NCI-H2107 (cell line): ENCODE data around the gene MEF2D.

Experiments used
- DNase-seq: peaks from one replicate; lab custom pipeline; 2025; lab: John Stamatoyannopoulos, UW

Gene MEF2D

DNA sequence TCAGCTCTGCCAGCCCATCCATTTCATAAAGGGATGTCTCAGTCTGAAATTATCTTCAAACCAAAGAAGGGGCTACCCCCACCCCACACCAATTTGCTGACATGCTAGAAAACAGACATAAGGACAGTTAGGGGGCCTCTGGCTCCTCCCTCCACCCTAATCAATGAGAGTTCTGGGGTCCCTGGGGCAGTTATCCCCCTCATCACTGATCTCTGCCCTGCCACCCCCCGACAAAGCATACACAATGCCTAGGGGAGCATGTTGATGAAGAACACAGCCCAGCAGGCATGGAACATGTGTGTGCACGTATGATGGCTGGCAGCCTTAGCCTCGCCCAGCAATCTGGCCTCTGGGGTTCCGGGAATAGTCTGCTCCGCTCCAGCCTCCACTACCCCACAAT lies 72.6 kb downstream of the MEF2D start:
- DNase-seq, result no peak

DNA sequence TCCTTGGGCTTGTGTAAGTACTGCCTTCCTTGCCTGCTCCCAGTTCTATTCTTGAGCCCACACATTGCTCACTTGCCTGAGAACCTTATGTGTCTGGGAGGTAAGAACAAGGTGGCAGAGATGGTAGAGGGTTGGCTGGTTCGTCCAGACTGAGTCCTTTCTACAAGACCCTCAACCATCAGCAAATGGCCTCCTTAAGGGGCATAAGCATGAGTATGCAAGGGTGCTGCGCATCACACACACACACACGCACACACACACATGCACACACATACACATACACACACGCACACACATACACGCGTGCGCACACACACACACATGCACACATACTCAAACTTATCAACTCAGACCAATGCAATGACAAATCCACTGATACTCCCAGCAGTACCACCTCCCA lies 74.6 kb downstream of the MEF2D start:
- DNase-seq, result no peak

DNA sequence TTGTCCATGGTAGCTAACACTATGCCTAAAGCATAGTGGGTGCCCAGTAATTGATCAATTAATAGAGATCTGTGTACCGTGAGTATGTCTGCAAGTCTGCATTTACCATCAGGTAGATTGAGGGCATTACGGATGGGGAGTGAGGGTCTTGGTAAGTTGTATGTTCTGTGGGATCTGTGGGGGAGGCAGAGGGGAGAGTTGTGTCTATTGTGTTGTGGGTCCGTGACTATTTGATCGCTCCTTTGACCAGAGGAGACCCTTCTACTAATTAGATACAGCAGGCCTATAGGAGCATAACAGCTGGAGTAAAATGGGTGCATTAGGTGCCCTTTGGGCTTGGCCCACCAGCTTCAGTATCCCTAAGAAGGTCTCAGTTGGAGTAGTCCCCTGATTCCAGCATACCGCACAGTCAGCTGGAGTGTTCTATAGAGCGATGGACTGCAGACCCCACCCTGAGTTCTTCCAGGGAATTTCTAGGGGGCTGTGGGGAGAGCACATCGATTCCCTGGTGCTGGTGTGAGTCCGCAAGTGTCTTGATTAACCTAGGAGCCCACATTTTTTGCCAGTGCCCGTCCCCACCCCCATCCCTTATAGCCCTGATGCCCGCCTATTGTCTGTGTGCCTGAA lies 75.7 kb downstream of the MEF2D start:
- no peak for DNase-seq

DNA sequence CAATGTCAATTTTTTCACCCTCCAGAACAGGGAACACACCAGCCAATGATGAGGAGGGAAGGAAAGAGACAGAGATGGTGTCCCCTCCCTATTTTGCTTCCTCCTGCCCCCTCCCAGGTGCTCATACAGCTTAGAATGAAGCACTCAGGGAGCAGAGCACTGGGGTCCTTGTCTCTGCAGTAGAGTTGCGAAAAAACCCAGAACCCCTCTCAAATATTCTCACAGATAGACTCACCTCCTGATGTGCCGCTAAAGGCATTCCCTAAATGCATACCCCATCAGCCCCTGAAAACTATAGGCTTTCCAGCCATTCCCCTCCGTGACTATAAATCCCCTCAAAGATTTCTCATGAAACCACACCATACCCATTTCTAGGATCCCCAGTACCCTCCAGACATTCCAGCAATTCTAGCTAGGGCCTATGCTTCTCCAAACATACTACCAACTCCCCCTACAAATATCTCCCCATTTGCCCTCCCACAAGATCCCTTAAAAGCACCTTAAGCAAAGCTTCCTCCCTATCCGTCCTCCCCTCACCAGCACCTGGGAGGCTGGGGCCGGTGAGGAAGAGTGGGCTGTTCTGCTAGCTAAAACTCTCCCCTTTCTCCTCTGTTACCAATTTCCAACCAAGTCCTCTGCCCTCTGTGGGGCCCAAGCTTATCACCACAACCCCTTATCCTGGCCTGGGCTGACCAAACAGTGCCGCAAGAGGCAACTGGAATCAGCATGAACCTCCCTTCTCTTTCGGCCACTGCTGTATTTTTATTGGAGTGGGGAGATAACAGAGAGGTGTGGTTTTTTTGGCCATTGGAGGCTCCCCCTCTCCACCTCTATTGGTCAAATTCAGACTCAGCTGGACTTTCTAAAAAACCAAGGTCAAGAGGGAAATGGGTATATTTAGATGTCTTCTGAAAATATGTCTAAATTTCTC lies 76.9 kb downstream of the MEF2D start:
- DNase-seq, result no peak

DNA sequence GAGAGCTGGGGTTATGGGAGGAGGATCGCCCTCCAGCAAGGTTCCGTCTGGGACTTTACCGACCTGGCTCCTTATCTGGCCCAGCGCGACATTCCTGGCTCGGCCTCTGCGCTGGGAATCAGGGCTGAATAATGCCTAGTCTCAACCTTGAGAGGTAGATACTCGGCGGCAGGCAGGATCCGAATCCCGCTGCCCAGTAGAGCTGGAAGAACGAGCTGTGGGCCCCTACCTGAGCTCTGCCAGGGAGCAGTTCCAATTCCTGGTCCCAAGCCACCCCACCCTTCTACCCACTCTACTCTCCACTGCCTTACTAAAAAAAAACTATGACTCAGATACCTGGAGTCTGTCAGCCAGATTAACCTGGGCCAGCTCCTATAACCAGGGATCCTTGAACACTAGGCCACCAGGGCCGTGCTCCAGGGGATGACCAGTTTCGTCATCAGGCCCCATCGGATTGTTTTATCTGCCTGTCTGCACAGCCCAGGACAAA lies 77.9 kb downstream of the MEF2D start:
- DNase-seq, result no peak

DNA sequence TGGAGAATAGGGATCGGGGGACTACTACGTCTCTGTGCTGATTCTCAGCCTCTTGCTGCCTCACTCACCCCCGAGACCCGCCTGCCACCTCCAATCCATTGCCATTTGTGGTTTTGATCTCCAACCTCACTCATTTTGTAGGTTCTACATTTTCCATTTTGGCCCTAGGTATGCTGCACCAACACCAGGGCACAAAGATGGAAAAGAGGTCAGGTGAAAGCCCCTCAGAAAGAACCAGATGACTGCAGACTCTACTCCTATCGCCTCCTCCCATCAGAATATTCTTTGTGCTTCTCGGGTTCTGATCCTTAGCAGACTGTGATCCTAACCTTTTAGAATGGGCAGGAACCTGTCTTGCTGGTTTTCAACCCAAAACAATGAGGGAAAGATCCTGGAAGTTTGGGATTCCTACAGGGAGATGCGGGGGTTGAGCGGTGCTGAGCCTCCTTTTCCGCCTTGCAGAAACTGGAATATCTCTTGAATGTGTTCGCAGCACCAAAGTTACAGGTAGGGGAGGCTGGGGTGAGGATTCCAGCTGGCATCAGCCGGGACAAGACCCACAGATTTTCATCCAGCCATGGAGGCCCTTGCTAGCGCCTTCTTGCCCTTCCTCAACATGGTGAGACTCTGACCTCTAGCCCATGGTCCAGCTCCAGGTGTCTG lies 78.5 kb downstream of the MEF2D start:
- DNase-seq, result no peak

DNA sequence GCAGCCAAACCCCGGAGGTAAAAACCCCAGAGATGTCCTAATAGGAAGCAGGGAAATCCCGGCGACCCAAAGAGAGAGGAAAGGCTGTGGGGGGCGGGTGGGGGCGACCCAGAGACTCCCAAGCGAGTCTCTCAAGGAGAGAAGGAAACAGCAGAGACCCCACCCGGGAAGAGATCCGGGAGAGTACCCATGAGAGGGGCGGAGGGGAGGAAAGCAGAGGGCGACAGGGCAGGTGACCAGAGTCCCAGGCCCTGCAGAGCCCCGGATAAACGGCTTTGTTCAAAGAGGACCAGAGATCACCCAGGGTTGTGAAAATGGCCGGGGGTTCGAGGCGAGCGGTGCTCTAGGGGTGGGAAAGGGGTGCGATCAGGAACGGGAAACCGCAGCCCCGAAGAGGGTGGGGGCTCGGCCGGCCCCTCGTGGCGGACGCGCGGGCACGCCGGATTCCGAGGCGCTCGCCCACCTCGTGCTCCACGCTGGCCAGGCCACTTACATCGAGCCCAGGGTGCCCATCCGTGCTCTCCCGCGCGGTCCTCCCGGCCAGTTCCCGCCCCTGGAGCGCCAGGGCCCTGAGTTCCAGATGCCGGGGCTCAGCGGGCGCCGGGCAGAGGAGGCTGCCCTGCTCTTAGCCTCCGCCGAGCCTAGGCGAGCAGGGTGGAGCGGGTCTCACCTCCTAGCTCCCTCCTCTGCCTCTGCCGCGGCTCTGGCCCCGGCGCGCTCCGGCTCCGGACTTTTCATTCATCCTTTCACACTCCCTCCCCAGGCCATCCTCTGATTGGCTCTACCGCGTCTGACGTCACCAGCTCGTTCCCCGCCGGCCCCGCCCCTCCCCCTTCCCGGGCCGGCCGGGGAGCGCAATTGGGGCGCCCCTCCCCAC lies 79.3 kb downstream of the MEF2D start:
- DNase-seq, result peak; percentile 19

DNA sequence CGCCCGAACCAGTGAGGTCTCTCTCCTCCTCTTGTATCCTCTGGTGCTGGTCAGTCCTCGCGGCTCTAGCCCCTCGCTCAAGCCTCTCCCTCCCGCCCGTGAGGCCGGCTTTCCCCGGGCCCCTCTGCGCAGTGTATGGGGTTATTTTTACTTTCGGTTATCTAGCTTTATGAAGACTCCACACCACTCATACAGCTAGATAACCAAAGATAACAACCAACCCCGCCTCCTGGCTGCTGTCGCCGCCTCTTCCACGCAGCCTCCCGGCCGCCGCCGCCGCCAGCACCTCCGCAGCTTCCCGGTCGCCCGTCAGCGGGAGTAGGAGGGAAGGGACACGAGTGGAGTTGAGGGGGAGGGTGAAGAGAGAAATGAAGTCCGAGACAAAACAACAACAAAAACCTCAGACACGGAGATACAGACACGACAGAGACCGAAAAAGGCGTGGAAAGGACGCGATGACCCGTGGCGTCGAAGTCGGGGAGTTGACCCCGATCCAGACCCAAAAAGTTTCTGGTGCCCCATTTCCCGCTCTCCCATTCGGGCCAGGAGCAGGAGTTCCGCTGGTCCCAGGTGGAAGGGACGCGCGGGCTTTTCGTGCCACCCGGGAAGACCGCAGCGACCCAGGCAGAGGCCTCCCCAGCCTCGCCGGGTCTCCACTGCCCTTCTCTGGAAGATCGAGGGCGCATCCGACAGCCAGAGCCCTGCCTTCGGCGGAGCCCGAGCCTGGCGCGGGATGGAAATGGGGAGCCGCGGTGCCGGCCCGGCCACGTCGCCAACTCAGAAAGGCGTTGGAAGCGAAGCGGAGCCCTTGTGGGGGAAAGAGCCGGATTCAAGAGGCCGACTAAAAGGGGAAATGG lies 80.1 kb downstream of the MEF2D start:
- DNase-seq, result no peak

DNA sequence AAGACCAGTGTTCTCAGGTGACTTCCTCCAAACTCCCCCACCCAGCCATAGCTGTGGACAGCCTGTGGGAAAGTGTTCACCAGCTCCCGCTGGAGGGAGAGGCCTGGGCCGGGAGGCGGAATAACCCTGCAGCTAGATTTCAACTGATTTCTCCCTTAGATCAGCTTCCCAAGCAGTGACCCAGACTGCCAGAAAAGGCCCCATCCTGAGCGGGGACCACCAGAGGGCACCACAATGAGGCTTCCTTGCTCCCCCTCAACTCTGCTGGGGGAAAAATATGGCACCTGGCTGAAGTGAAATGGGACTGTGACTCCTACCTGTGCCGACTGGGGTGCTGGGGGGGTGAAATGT lies 80.7 kb downstream of the MEF2D start:
- DNase-seq, result no peak

DNA sequence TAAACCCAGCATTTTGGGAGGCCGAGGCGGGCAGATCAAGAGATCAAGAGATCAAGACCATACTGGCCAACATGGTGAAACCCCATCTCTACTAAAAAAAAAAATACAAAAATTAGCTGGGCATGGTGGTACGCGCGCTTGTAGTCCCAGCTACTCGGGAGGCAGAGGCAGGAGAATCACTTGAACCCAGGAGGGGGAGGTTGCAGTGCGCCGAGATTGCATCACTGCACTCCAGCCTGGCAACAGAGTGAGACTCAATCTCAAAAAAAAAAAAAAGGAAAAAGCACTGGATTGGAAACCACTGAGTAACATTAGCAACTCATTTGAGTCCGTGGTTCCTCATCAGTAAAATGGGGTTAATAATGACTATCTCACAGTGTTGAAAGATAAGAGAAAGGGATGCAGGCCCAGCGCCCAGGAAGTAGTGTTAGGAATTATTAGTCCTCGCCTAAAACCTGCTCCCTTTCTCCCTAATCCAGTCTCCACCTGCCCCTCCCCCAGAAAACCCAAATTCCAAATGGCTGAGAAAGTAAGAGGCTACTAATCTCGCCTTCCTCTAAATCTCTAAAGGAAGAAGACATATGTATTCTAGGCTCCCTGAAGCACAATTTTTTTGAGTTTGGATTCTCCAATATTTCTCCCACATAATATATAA lies 82.0 kb downstream of the MEF2D start:
- DNase-seq, result no peak

DNA sequence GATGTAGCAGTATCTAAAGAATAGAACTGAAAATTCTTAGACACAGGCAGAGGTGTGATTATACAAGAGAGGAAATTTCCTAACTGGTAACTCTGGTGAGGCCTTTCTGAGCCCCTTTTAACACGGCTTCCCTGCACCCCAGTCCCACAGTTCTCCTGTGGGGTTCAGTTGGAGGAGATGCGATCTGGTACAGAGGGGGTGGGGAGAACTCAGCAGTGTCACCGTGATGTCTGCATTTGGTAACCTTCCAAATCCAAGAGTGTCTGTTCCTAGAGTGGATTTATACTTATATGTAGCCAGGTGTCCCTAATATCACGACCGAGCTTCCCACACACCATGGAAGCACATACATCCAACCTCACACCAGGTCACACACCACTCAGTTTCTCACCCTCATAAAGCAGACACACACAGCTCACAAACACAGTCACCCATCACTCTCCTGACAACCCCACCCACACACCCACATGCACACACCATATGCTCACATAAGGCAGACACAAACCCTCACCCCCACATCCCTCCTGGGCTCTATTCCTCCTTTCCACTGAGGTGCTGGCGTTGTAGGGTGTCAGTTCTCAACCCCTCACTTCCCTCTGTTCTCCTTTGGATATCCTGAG lies 83.1 kb downstream of the MEF2D start:
- no peak for DNase-seq

DNA sequence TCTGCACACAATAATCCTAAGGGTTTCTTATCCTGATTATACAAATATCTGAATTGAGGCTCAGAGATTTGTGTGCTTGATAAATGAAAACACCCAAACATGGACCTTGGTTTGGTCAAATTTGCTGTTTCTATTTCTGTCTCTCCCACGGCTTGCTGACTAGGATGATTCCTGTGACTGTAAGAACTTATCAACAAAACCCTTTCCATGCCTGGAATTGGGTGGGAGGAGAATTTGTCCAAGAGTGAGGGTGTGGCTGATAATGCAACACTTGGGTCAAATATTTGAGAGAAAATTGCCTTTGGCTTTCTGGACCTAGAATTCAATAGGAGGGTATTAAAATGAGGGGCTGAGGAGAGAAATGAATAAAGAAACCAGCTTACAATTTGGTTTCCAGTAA lies 83.6 kb downstream of the MEF2D start:
- DNase-seq, result no peak

DNA sequence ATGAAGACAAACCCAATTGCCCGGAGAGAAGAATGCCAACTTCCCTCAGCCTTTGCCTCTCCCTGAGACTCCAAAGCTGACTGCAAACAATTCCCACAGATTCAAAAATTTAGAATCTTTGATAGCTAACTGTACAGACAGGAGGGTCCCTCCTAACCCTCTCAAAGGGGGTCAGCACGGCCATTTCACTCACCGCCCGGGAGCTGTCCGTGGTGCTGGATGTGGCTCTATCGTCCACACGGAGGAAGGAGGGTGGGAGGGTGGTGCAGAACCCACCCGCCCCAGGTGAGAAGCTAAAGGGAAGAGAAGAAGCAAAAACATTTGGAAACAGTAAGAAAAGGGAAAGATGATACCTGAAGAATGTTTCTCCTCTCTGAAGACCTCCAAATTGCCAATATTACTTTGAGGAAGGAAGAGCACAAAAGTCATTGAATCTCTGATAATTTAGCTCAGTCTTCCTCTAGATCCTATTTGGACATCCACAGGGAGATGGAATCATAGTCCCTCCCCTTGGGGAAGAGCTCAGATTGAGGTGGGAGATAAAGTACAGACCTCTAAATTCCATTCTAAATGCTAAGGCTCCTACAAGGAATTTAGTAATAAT lies 86.0 kb downstream of the MEF2D start:
- DNase-seq, result no peak
